Measurements from ENCODE around the gene LTBP2.
"Not testable (repeated sequence)": the region's sequence is repeated elsewhere in the genome, so short reads cannot be mapped to it uniquely, and the experiment has no call there.

LTBP2 gene

GRCh38 chr14:74474376-74474775 is 137.7 kb downstream of the LTBP2 start:
- DNase-seq: no peak

GRCh38 chr14:74472601-74473000 is 139.4 kb downstream of the LTBP2 start:
- no peak for DNase-seq

- no peak for DNase-seq
Observed at GRCh38 chr14:74469548-74470518, 142.2 kb downstream of the LTBP2 start.

- DNase-seq: no peak
Observed at GRCh38 chr14:74468513-74468912, 143.5 kb downstream of the LTBP2 start.

GRCh38 chr14:74465335-74465734 is 146.7 kb downstream of the LTBP2 start:
- DNase-seq: no peak

- DNase-seq: no peak
Observed at GRCh38 chr14:74464785-74465184, 147.3 kb downstream of the LTBP2 start.

- no peak for DNase-seq
Observed at GRCh38 chr14:74463697-74464096, 148.3 kb downstream of the LTBP2 start.

GRCh38 chr14:74462993-74463392 is 149.0 kb downstream of the LTBP2 start:
- no peak for DNase-seq

- no peak for DNase-seq
Observed at GRCh38 chr14:74459976-74460375, 152.1 kb downstream of the LTBP2 start.

GRCh38 chr14:74459289-74459946 is 152.6 kb downstream of the LTBP2 start:
- no peak for DNase-seq

- no peak for DNase-seq
Observed at GRCh38 chr14:74457565-74457895, 154.5 kb downstream of the LTBP2 start.

- no peak for DNase-seq
Observed at GRCh38 chr14:74456684-74457564, 155.1 kb downstream of the LTBP2 start.

- DNase-seq: not testable (repeated sequence)
Observed at GRCh38 chr14:74454397-74454796, 157.6 kb downstream of the LTBP2 start.
